Upper lobe of right lung (tissue), 1 donor: ENCODE measurements around the gene ENTHD1. TPM values are rescaled to one million over a fixed set of nuclear protein-coding genes. Genes with fewer than 3 reads are reported as not detected.

Experiments used
- ATAC-seq: fragments of 200-7000 bp; cut with Tn5 transposase; one replicate; pipeline ENCODE4 v1.9.1; 2020; ENCODE audit warnings: mild to moderate bottlenecking, moderate library complexity
- DNase-seq: peaks from one replicate; pipeline ENCODE4 v3.0.0-alpha.2; 2020
- H3K27ac ChIP-seq: fragments of 200-600 bp; one replicate; pipeline ENCODE4 v1.8.0; 2022
- H3K27me3 ChIP-seq: fragments of 200-600 bp; one replicate; pipeline ENCODE4 v1.8.0; 2022; ENCODE audit warnings: mild to moderate bottlenecking
- H3K36me3 ChIP-seq: fragments of 200-600 bp; one replicate; pipeline ENCODE4 v1.8.0; 2022
- H3K4me1 ChIP-seq: fragments of 200-600 bp; one replicate; pipeline ENCODE4 v1.8.0; 2022
- H3K4me3 ChIP-seq: fragments of 200-600 bp; one replicate; pipeline ENCODE4 v1.8.0; 2022; ENCODE audit warnings: mild to moderate bottlenecking
- H3K9me3 ChIP-seq: fragments of 200-600 bp; one replicate; pipeline ENCODE4 v1.8.0; 2022
- CTCF ChIP-seq: fragments of 200-600 bp; IDR thresholded peaks from one replicate; pipeline ENCODE4 v1.8.0; 2022; ENCODE audit warnings: antibody characterized with exemption
- intact Hi-C: fragments of 100-400 bp; cut with DNase I; formaldehyde crosslinking; loops from one replicate; pipeline ENCODE4 v1.11.0; 2022
- total RNA-seq: library from RNA; stranded (reverse); fragmentation: NEBNext Ultra II Directional; extraction: Animal tissue kit (Norgen Biotek cat#: 25700); gene quantifications from one replicate; pipeline ENCODE4 v1.2.1, GENCODE V29; 2021
- donor health status: DM: no; HTN: yes; CAD: no; lungs with severe emphysema.

Gene ENTHD1
- total RNA-seq, 1 donor from 2014 or later: not detected

GRCh38 chr22:39910876-39911613, 17.5 kb upstream of the ENTHD1 start:
- peaks cover 40% of the 10 kb centered on the region for H3K27me3 ChIP-seq
- no peaks in the 10 kb centered on the region for H3K4me1 ChIP-seq
- H3K9me3 ChIP-seq: no peaks in the 10 kb centered on the region
- H3K4me3 ChIP-seq: no peak overlapping the region
- intact Hi-C loops: no loop called here
- no peak overlapping the region for H3K27ac ChIP-seq
- no peaks in the 10 kb centered on the region for H3K36me3 ChIP-seq
- no peak for ATAC-seq
- DNase-seq: no peak
- TF ChIP-seq CTCF: no peak

- H3K27ac ChIP-seq: no peak overlapping the region
- H3K9me3 ChIP-seq: no peaks in the 10 kb centered on the region
- peaks cover 23% of the 10 kb centered on the region for H3K27me3 ChIP-seq
- TF ChIP-seq CTCF: no peak
- DNase-seq: no peak
- intact Hi-C loops: no loop called here
- no peaks in the 10 kb centered on the region for H3K36me3 ChIP-seq
- H3K4me1 ChIP-seq: no peaks in the 10 kb centered on the region
- ATAC-seq: peak; percentile 27
- H3K4me3 ChIP-seq: no peak overlapping the region
These were observed 15.2 kb upstream of the ENTHD1 start for GRCh38 chr22:39908737-39909136.

GRCh38 chr22:39908136-39908535, 14.6 kb upstream of the ENTHD1 start:
- DNase-seq (no peak), ATAC-seq (no peak)
- Histone ChIP-seq H3K9me3 (no peaks in the 10 kb centered on the region), H3K27me3 (peaks cover 22% of the 10 kb centered on the region), H3K27ac (no peak overlapping the region), H3K4me3 (no peak overlapping the region), H3K4me1 (no peaks in the 10 kb centered on the region), H3K36me3 (no peaks in the 10 kb centered on the region)
- intact Hi-C loops: no loop called here
- no peak for TF ChIP-seq CTCF

GRCh38 chr22:39907605-39908097, 14.1 kb upstream of the ENTHD1 start:
- no peak overlapping the region for H3K27ac ChIP-seq
- H3K4me1 ChIP-seq: no peaks in the 10 kb centered on the region
- intact Hi-C loops: no loop called here
- TF ChIP-seq CTCF: no peak
- H3K27me3 ChIP-seq: peaks cover 25% of the 10 kb centered on the region
- DNase-seq (no peak), ATAC-seq (no peak)
- no peaks in the 10 kb centered on the region for H3K9me3 ChIP-seq
- H3K36me3 ChIP-seq: no peaks in the 10 kb centered on the region
- H3K4me3 ChIP-seq: no peak overlapping the region

GRCh38 chr22:39907047-39907446, 13.5 kb upstream of the ENTHD1 start:
- no peak for ATAC-seq
- DNase-seq: no peak
- Histone ChIP-seq H3K4me1 (no peaks in the 10 kb centered on the region), H3K36me3 (no peaks in the 10 kb centered on the region), H3K27ac (no peak overlapping the region), H3K4me3 (no peak overlapping the region), H3K9me3 (no peaks in the 10 kb centered on the region), H3K27me3 (peaks cover 27% of the 10 kb centered on the region)
- intact Hi-C loops: no loop called here
- TF ChIP-seq CTCF: no peak
